HT1080 (cell line): ENCODE results near the gene COL26A1. TPM values are rescaled to one million over a fixed set of nuclear protein-coding genes. Genes with fewer than 3 reads are reported as not detected.
"Not testable (repeated sequence)": the region's sequence is repeated elsewhere in the genome, so short reads cannot be mapped to it uniquely, and the experiment has no call there.

ENCODE experiments used
- DNase-seq: peaks from one replicate; pipeline ENCODE4 v3.0.0-alpha.2; 2015; ENCODE audit warnings: low read depth
- total RNA-seq: library from RNA; depleted of rRNA; stranded (reverse); fragments of >200 nt; shearing (Covaris generic); gene quantifications from 2 replicates; pipeline ENCODE4 v1.2.3, GENCODE V29; 2014

The COL26A1 gene
- total RNA-seq, 1 experiment from 2014 or later = 0.02 TPM

GRCh38 chr7:101436857-101437576 is 74.3 kb downstream of the COL26A1 start:
- no peak for DNase-seq

- no peak for DNase-seq
These were observed 79.2 kb downstream of the COL26A1 start for GRCh38 chr7:101441890-101442289.

GRCh38 chr7:101442426-101443070 is 79.9 kb downstream of the COL26A1 start:
- no peak for DNase-seq

GRCh38 chr7:101450064-101450463 is 87.4 kb downstream of the COL26A1 start:
- no peak for DNase-seq

- no peak for DNase-seq
These were observed 90.9 kb downstream of the COL26A1 start for GRCh38 chr7:101453617-101454016.

GRCh38 chr7:101457001-101457750 is 94.5 kb downstream of the COL26A1 start:
- DNase-seq = no peak

- no peak for DNase-seq
These were observed 102.5 kb downstream of the COL26A1 start for GRCh38 chr7:101465131-101465530.

- no peak for DNase-seq
These were observed 103.0 kb downstream of the COL26A1 start for GRCh38 chr7:101465576-101466196.

- DNase-seq = no peak
These were observed 104.2 kb downstream of the COL26A1 start for GRCh38 chr7:101466871-101467270.

- DNase-seq = no peak
These were observed 106.0 kb downstream of the COL26A1 start for GRCh38 chr7:101468546-101469275.

- DNase-seq = no peak
These were observed 108.2 kb downstream of the COL26A1 start for GRCh38 chr7:101470668-101471487.

- DNase-seq = no peak
These were observed 111.5 kb downstream of the COL26A1 start for GRCh38 chr7:101474178-101474577.

GRCh38 chr7:101475691-101476090 is 113.0 kb downstream of the COL26A1 start:
- not testable (repeated sequence) for DNase-seq

GRCh38 chr7:101479217-101479616 is 116.5 kb downstream of the COL26A1 start:
- no peak for DNase-seq

- not testable (repeated sequence) for DNase-seq
These were observed 123.4 kb downstream of the COL26A1 start for GRCh38 chr7:101486056-101486432.

- no peak for DNase-seq
These were observed 123.9 kb downstream of the COL26A1 start for GRCh38 chr7:101486433-101487104.

- DNase-seq = no peak
These were observed 124.4 kb downstream of the COL26A1 start for GRCh38 chr7:101487105-101487458.

GRCh38 chr7:101487753-101488152 is 125.1 kb downstream of the COL26A1 start:
- no peak for DNase-seq

- no peak for DNase-seq
These were observed 126.3 kb downstream of the COL26A1 start for GRCh38 chr7:101488826-101489572.
